Thoracic aorta (tissue), 2 donors: ENCODE results near the gene FAM228B. TPM values are rescaled to one million over a fixed set of nuclear protein-coding genes. Genes with fewer than 3 reads are reported as not detected.

Experiments
- ATAC-seq: fragments of 150-250 bp; one replicate; pipeline ENCODE4 v1.8.0; 2017; ENCODE audit warnings: low read depth; ENCODE audit not compliant: insufficient number of reproducible peaks, low FRiP score
- DNase-seq: peaks from one replicate; pipeline ENCODE4 v3.0.0-alpha.2; 2020; ENCODE audit warnings: low spot score
- H3K27ac ChIP-seq, 2 donors: fragments of 200-600 bp; sonication (generic); 1 replicate in 1 of 2; 2 replicates in 1 of 2; pipeline ENCODE4 v1.5.1; 2016; ENCODE audit warnings: mild to moderate bottlenecking in 2 of 2, moderate library complexity in 2 of 2
- H3K27me3 ChIP-seq: fragments of 200-600 bp; sonication (generic); replicated peaks from 2 replicates; pipeline ENCODE4 v1.6.0; 2016; ENCODE audit warnings: mild to moderate bottlenecking; ENCODE audit not compliant: insufficient read depth
- H3K36me3 ChIP-seq: fragments of 200-600 bp; sonication (generic); one replicate; pipeline ENCODE4 v1.5.1; 2016
- H3K4me1 ChIP-seq, 2 donors: fragments of 200-600 bp; sonication (generic); 1 replicate in 1 of 2; 2 replicates in 1 of 2; pipeline versions ENCODE4 v1.5.1 to v1.6.0; 2016; ENCODE audit warnings: low read depth in 2 of 2, mild to moderate bottlenecking in 1 of 2; ENCODE audit not compliant: control insufficient read depth in 1 of 2
- H3K4me3 ChIP-seq: fragments of 200-600 bp; sonication (generic); 2 replicates; pipeline ENCODE4 v1.5.1; 2016; ENCODE audit warnings: mild to moderate bottlenecking
- H3K9me3 ChIP-seq: fragments of 200-600 bp; sonication (generic); 2 replicates; pipeline ENCODE4 v1.5.1; 2016
- total RNA-seq, 2 donors: library from RNA; depleted of rRNA; stranded (reverse); fragments of >200 nt; gene quantifications; one replicate each; pipeline versions ENCODE4 v1.1.0 to v1.2.3, GENCODE V29; 2016
- TF ChIP-seq, protein P1 (sequence below): fragments of 200-600 bp; sonication (generic); IDR thresholded peaks from one replicate; pipeline ENCODE4 v1.5.1; 2019; ENCODE audit warnings: antibody characterized with exemption

The FAM228B gene
- total RNA-seq, 2 donors from 2014 or later = 23.6 to 114 TPM

DNA sequence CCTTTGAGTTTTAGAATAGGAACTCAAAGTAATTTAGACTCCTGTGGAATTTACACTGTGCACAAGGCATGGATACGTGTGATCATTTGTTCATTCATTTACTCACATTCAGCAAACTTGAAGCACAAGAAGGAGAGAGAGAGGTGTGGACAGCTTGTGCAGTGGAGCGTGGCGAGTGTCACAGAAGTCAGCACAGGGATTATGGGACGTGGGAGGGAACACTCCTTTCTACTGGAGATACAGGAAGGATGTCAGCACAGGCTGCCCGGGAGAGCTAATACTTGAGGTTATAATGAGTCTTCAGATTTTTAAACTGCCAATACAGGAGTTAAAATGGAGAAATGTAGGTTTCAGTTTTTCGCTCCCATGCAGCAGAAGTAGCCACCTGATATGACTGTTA, 58.6 kb downstream of the FAM228B start:
- Histone ChIP-seq H3K9me3 (no peaks in the 10 kb centered on the region), H3K4me1 (peaks cover 0 to 12% of the 10 kb centered on the region in 2 donors), H3K4me3 (no peak overlapping the region), H3K27ac (no peak overlapping the region), H3K27me3 (no peaks in the 10 kb centered on the region), H3K36me3 (no peaks in the 10 kb centered on the region)
- TF ChIP-seq, protein P1, sequence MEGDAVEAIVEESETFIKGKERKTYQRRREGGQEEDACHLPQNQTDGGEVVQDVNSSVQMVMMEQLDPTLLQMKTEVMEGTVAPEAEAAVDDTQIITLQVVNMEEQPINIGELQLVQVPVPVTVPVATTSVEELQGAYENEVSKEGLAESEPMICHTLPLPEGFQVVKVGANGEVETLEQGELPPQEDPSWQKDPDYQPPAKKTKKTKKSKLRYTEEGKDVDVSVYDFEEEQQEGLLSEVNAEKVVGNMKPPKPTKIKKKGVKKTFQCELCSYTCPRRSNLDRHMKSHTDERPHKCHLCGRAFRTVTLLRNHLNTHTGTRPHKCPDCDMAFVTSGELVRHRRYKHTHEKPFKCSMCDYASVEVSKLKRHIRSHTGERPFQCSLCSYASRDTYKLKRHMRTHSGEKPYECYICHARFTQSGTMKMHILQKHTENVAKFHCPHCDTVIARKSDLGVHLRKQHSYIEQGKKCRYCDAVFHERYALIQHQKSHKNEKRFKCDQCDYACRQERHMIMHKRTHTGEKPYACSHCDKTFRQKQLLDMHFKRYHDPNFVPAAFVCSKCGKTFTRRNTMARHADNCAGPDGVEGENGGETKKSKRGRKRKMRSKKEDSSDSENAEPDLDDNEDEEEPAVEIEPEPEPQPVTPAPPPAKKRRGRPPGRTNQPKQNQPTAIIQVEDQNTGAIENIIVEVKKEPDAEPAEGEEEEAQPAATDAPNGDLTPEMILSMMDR = no peak
- ATAC-seq (no peak), DNase-seq (no peak)

DNA sequence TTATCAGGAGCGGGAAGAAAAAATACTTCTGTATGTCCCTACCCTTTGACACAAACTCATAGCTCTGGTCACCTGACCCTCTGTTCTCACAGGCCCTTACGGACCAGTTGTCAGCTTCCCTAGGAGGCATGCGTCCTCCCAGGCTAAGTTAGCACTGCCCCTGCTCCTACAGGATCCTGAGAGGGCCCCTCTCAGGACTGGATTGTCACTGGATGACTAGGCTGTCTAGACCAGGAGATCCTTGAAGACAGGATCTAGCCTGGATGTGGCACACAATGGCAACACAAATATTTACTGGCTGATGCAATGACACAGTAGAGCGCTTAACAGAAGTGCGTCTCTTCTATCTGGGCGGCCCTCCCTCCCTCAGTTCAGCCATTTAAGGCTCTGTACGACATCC, 59.2 kb downstream of the FAM228B start:
- TF ChIP-seq, protein P1 = no peak
- Histone ChIP-seq H3K27me3 (no peaks in the 10 kb centered on the region), H3K9me3 (no peaks in the 10 kb centered on the region), H3K4me3 (no peak overlapping the region), H3K36me3 (no peaks in the 10 kb centered on the region), H3K4me1 (peaks cover 0 to 12% of the 10 kb centered on the region in 2 donors), H3K27ac (no peak overlapping the region)
- DNase-seq = no peak
- no peak for ATAC-seq

DNA sequence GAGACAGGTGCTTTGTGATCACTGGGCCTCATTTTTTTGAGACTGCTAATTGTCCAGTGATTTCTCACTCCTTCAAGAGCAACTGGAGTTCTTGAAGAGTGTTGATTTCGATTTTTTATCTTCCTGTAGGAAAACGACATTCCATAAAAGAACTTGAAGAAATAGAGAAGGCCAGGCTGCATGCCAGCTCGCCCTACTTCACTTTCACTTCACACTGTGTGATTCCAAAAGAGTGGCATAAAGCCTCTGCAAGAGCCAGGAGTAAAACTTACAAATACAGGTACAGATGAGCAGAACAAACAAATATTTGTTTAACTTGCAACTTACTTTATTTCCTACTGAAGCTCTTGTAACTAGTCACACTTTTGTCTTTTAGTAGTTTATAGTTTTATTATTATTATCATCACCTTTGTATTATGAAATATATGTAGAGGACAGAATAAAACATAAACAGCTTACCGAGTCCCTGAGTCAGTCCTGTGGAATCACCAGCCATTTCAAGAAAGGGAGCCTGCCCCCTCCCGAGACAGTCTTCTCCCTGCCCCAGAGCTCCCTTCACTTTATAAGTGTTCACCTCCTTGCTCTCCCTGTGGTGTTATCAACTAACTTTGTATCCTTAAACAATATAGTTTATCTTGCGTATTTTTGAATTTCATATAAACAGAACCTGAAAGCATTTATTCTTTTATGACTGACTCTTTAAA, 60.2 kb downstream of the FAM228B start:
- Histone ChIP-seq H3K27me3 (no peaks in the 10 kb centered on the region), H3K9me3 (no peaks in the 10 kb centered on the region), H3K27ac (peak overlapping the region in 1 of 2 donors; percentile 38), H3K4me3 (no peak overlapping the region), H3K4me1 (peaks cover 0 to 12% of the 10 kb centered on the region in 2 donors), H3K36me3 (no peaks in the 10 kb centered on the region)
- no peak for DNase-seq
- ATAC-seq = no peak
- TF ChIP-seq, protein P1 = no peak

DNA sequence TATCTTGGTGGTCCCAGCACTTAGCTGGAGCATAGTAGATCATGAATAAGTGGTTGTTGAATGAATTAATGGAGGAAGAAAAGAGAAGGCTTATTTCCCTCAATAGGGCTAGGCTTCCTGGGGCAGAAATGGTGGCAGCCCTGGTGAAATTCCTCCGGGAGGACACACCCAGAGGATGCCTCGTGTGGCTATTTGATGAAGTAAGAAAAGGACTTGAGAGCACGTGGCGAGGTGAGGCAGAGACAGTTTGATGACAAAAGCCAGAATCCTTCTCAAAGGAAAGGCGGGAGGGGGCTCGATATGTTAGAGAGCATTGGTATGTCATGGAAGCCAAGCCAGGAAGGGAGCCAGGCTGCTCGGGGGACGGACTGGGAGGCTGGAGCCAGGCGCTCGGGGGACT, 66.3 kb downstream of the FAM228B start:
- DNase-seq = no peak
- Histone ChIP-seq H3K27me3 (no peaks in the 10 kb centered on the region), H3K9me3 (no peaks in the 10 kb centered on the region), H3K4me1 (no peaks in the 10 kb centered on the region), H3K27ac (no peak overlapping the region), H3K36me3 (no peaks in the 10 kb centered on the region), H3K4me3 (no peak overlapping the region)
- ATAC-seq = no peak
- TF ChIP-seq, protein P1 = no peak

DNA sequence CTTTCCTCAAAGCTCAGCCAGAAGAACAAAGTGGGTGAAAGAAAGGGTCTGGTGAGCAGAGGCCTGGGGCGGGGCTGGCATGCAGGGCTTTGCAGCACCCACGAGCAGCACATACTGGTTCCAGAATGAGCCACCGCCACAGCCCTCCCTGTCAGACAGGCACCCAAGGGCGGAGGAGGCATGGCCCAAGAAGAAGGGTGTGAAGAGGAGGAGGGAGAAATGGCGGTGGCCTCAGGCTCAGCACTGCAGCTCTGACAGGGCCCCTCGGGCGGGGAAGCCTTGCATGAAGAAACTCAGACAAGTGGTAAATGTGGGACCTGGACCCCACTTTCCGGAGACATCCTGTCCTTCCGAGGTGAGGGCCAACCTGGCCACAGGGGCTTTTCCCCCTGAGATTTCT, 67.2 kb downstream of the FAM228B start:
- Histone ChIP-seq H3K27ac (no peak overlapping the region), H3K36me3 (no peaks in the 10 kb centered on the region)
- no peak for DNase-seq

More for the DNA sequence above, 67.2 kb downstream of the FAM228B start:
- H3K4me3 ChIP-seq = no peak overlapping the region
- no peaks in the 10 kb centered on the region for H3K27me3 ChIP-seq
- ATAC-seq = no peak
- H3K9me3 ChIP-seq = no peaks in the 10 kb centered on the region
- H3K4me1 ChIP-seq = no peaks in the 10 kb centered on the region
- TF ChIP-seq, protein P1 = no peak
